GM12878 (cell line): ENCODE results near the gene MB. TPM values are rescaled to one million over a fixed set of nuclear protein-coding genes. Genes with fewer than 3 reads are reported as not detected.

Experiments used
- ATAC-seq: fragments of 200-7000 bp; cut with Tn5 transposase; 3 replicates; pipeline ENCODE4 v1.9.1; 2020; ENCODE audit warnings: mild to moderate bottlenecking, moderate library complexity
- BruUV-seq: library from RNA; stranded (reverse); fragments of 400-500 nt; replicated peaks from 2 replicates; lab custom pipeline; 2021; lab: Mats Ljungman, UMichigan
- CTCF ChIA-PET: fragments of 300-600 bp; sonication (Branson Sonifier 250); formaldehyde crosslinking; extraction: SDS; loops from one replicate; lab custom pipeline; 2021; ENCODE audit warnings: inconsistent platforms; lab: Yijun Ruan, JAX
- POLR2A ChIA-PET: fragments of 350-600 bp; formaldehyde crosslinking; extraction: SDS; loops from one replicate; lab custom pipeline; 2021; ENCODE audit warnings: inconsistent platforms; lab: Charles Lee
- RAD21 ChIA-PET: fragments of 300-600 bp; sonication (Branson Sonifier 250); formaldehyde crosslinking; loops from one replicate; lab custom pipeline; 2023; ENCODE audit warnings: antibody characterized with exemption; ENCODE audit not compliant: unreplicated experiment; lab: Charles Lee
- SMC1A ChIA-PET: fragments of 300-600 bp; sonication (Branson Sonifier 250); formaldehyde crosslinking; loops from one replicate; lab custom pipeline; 2023; ENCODE audit not compliant: unreplicated experiment, uncharacterized antibody; lab: Charles Lee
- DNase-seq: peaks from one replicate; pipeline ENCODE4 v3.0.0-alpha.2; 2011; ENCODE audit warnings: low read depth, low spot score
- FAIRE-seq: peaks from 3 replicates; lab custom pipeline; 2011; peaks lifted over from hg19 to GRCh38; lab: Jason Lieb, UNC
- H2AFZ ChIP-seq: 2 replicates; pipeline ENCODE4 v1.6.0; 2011; ENCODE audit warnings: low read depth, low read length, control low read depth; ENCODE audit not compliant: control insufficient read depth
- H3K27ac ChIP-seq: 2 replicates; pipeline ENCODE4 v1.5.1; 2011; ENCODE audit warnings: control low read depth; ENCODE audit not compliant: control insufficient read depth, insufficient read depth
- H3K27me3 ChIP-seq, 2 experiments: replicated peaks in 1 of 2; 2 replicates each; pipeline versions ENCODE4 v1.6.0 to v1.6.1; 2011; ENCODE audit warnings: low read length in 1 of 2; ENCODE audit not compliant: control insufficient read depth in 2 of 2, insufficient read depth in 2 of 2
- H3K36me3 ChIP-seq, 2 experiments: 2 replicates each; pipeline ENCODE4 v1.5.1; 2011; ENCODE audit warnings: low read length in 1 of 2; ENCODE audit not compliant: control insufficient read depth in 2 of 2, insufficient read depth in 2 of 2
- H3K4me1 ChIP-seq: 2 replicates; pipeline ENCODE4 v1.6.1; 2011; ENCODE audit warnings: mild to moderate bottlenecking, low read length, moderate library complexity, mixed read lengths; ENCODE audit not compliant: control insufficient read depth, insufficient read depth
- H3K4me2 ChIP-seq: 2 replicates; pipeline ENCODE4 v1.6.0; 2011; ENCODE audit warnings: control low read depth; ENCODE audit not compliant: control insufficient read depth, insufficient read depth
- H3K4me3 ChIP-seq: fragments of 200-600 bp; sonication (generic); 2 replicates; pipeline ENCODE4 v1.5.1; 2016
- H3K79me2 ChIP-seq: 2 replicates; pipeline ENCODE4 v1.6.0; 2011; ENCODE audit warnings: low read length; ENCODE audit not compliant: control insufficient read depth, insufficient read depth
- H3K9ac ChIP-seq: 2 replicates; pipeline ENCODE4 v1.8.0; 2011; ENCODE audit warnings: low read length, control low read depth, mixed read lengths; ENCODE audit not compliant: control insufficient read depth, insufficient read depth
- H3K9me3 ChIP-seq: replicated peaks from 3 replicates; pipeline ENCODE4 v1.5.1; 2011; ENCODE audit warnings: mild to moderate bottlenecking, low read length; ENCODE audit not compliant: control insufficient read depth, insufficient read depth
- H4K20me1 ChIP-seq: 2 replicates; pipeline ENCODE4 v1.6.0; 2011; ENCODE audit not compliant: control insufficient read depth, insufficient read depth
- CEBPB ChIP-seq, 2 experiments: fragments of 150-350 bp in 1 of 2; IDR thresholded peaks; 2 replicates each; pipeline ENCODE4 v1.6.1; 2012 to 2014; ENCODE audit warnings: low read depth in 2 of 2, low read length in 2 of 2, borderline replicate concordance in 1 of 2, inconsistent platforms in 1 of 2
- MXI1 ChIP-seq: fragments of 150-350 bp; IDR thresholded peaks from 2 replicates; pipeline ENCODE4 v1.6.1; 2011; ENCODE audit warnings: low read depth, mild to moderate bottlenecking, inconsistent platforms, low read length, improper control_type of control experiment
- NR2F1 ChIP-seq: fragments of 450-650 bp; conservative IDR thresholded peaks from 2 replicates; pipeline ENCODE4 v1.6.1; 2017; ENCODE audit warnings: mild to moderate bottlenecking
- PAX5 ChIP-seq: IDR thresholded peaks from 2 replicates; pipeline ENCODE4 v1.6.1; 2011; ENCODE audit warnings: low read depth, low read length, borderline replicate concordance
- PKNOX1 ChIP-seq: fragments of 450-650 bp; IDR thresholded peaks from 2 replicates; pipeline ENCODE4 v1.6.1; 2016; ENCODE audit warnings: mild to moderate bottlenecking
- SUPT20H ChIP-seq: IDR thresholded peaks from 2 replicates; pipeline ENCODE4 v1.6.1; 2011; ENCODE audit warnings: low read depth, mild to moderate bottlenecking, low read length, moderate library complexity, borderline replicate concordance; ENCODE audit not compliant: control insufficient read depth
- TCF12 ChIP-seq: IDR thresholded peaks from 2 replicates; pipeline ENCODE4 v1.6.1; 2011; ENCODE audit warnings: low read depth, mild to moderate bottlenecking, low read length
- USF2 ChIP-seq: IDR thresholded peaks from 2 replicates; pipeline ENCODE4 v1.6.1; 2011; ENCODE audit warnings: low read depth, low read length, improper control_type of control experiment, borderline replicate concordance
- ZBTB11 ChIP-seq: fragments of 450-650 bp; formaldehyde crosslinking; IDR thresholded peaks from 2 replicates; pipeline ENCODE4 v1.5.0; 2022; ENCODE audit warnings: mild to moderate bottlenecking, missing genetic modification characterization
- WGBS: methylation state at CpG from one replicate; pipeline ENCODE4 v1.1.6; 2016; ENCODE audit warnings: low lambda C conversion rate; ENCODE audit not compliant: insufficient replicate concordance, insufficient coverage; ENCODE audit errors: missing lambda C conversion rate; 5-methylcytosine and 5-hydroxymethylcytosine counted together
- in situ Hi-C: fragments of 300-500 bp; cut with MboI; formaldehyde crosslinking; loops from 9 replicates; pipeline ENCODE4 v1.14.3; 2018; ENCODE audit warnings: mixed read lengths
- intact Hi-C: fragments of 100-400 bp; cut with micrococcal nuclease; formaldehyde crosslinking; loops from one replicate; pipeline ENCODE4 v1.14.2; 2022; ENCODE audit not compliant: unreplicated experiment
- polyA plus RNA-seq, 11 experiments: library from polyadenylated mRNA; depleted of rRNA in 4 of 11; unstranded in 6 of 11; stranded (reverse) in 5 of 11; fragments of >200 nt; fragmentation: Nextera tagmentation in 4 of 11; fragmentation: Illumina TruSeq in 1 of 11; extraction: Ambion mirVana in 4 of 11; extraction: Trizol in 1 of 11; gene quantifications; 1 replicate in 1 of 11; 2 replicates in 10 of 11; pipeline versions ENCODE4 v1.2.1 to v1.2.3, GENCODE V29; 2011 to 2016; ENCODE audit warnings: inconsistent platforms in 2 of 11, missing spikeins in 2 of 11, low read depth in 1 of 11
- total RNA-seq, 4 experiments: library from RNA; depleted of rRNA in 3 of 4; stranded (reverse); fragments of >200 nt in 3 of 4; fragmentation: Illumina TruSeq in 1 of 4; extraction: Trizol in 1 of 4; gene quantifications; 2 replicates each; pipeline versions ENCODE4 v1.2.1 to v1.2.3, GENCODE V29; 2013 to 2021
- TF ChIP-seq, protein P1 (sequence below): fragments of 150-350 bp; IDR thresholded peaks from 2 replicates; pipeline ENCODE4 v1.6.1; 2014; ENCODE audit warnings: mild to moderate bottlenecking, low read depth, low read length

Gene MB
- total and polyA plus RNA-seq, 10 of the 15 experiments (the other 5 are each of a cell fraction or from before 2014, with no cell fraction given), result 0.09 to 0.41 (median 0.23) TPM; not detected in 3

GRCh38 chr22:35638410-35638809 is 21.3 kb upstream of the MB start:
- no peak for TF ChIP-seq TCF12
- TF ChIP-seq, protein P1, sequence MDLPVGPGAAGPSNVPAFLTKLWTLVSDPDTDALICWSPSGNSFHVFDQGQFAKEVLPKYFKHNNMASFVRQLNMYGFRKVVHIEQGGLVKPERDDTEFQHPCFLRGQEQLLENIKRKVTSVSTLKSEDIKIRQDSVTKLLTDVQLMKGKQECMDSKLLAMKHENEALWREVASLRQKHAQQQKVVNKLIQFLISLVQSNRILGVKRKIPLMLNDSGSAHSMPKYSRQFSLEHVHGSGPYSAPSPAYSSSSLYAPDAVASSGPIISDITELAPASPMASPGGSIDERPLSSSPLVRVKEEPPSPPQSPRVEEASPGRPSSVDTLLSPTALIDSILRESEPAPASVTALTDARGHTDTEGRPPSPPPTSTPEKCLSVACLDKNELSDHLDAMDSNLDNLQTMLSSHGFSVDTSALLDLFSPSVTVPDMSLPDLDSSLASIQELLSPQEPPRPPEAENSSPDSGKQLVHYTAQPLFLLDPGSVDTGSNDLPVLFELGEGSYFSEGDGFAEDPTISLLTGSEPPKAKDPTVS, result no peak
- no peak for TF ChIP-seq PKNOX1
- no peak for TF ChIP-seq CEBPB (IDR thresholded peaks at IDR 0.05; ENCODE audit: borderline replicate concordance in 1 of 2, low read depth in 2 of 2, low read length in 2 of 2)
- no peak for TF ChIP-seq USF2
- TF ChIP-seq PAX5, result no peak
- no peak for TF ChIP-seq SUPT20H
- no peak for TF ChIP-seq MXI1
- TF ChIP-seq NR2F1, result no peak
- TF ChIP-seq ZBTB11, result no peak
- Histone ChIP-seq H4K20me1 (no peaks in the 10 kb centered on the region), H3K27ac (no peak overlapping the region), H2AFZ (no peak overlapping the region), H3K36me3 (no peaks in the 10 kb centered on the region), H3K27me3 (no peaks in the 10 kb centered on the region), H3K9ac (no peak overlapping the region), H3K4me1 (peaks cover 6% of the 10 kb centered on the region), H3K79me2 (no peaks in the 10 kb centered on the region), H3K4me2 (no peak overlapping the region), H3K4me3 (no peak overlapping the region), H3K9me3 (no peaks in the 10 kb centered on the region)
- FAIRE-seq, result no peak
- POLR2A ChIA-PET, result no interaction called here
- SMC1A ChIA-PET, result no interaction called here
- CTCF ChIA-PET, result no interaction called here
- 32% methylated on average over 13 of the region's 13 CpGs for WGBS
- ATAC-seq, result no peak
- DNase-seq, result no peak
- in situ Hi-C loops (no loop called here), intact Hi-C loops (no loop called here)
- BruUV-seq, result no TSS peak
- RAD21 ChIA-PET, result no interaction called here
